Spinal cord (tissue), 10 donors: Measurements from ENCODE around the gene CPEB2. TPM values are rescaled to one million over a fixed set of nuclear protein-coding genes. Genes with fewer than 3 reads are reported as not detected.
A peak's percentile ranks its signal among the peaks of the same experiment; 100 is the strongest.

Experiments used
- DNase-seq, 6 donors: peaks; one replicate each; pipeline versions ENCODE4 v3.0.0 to v3.0.0-alpha.2; 2013 to 2015; ENCODE audit warnings: low spot score in 6 of 6, low read depth in 4 of 6
- H3K27ac ChIP-seq: one replicate; pipeline ENCODE4 v1.5.1; 2013; ENCODE audit warnings: low read depth, low read length, control low read depth
- H3K27me3 ChIP-seq: one replicate; pipeline ENCODE4 v1.6.1; 2013; ENCODE audit warnings: low read length; ENCODE audit not compliant: control insufficient read depth, insufficient read depth
- H3K36me3 ChIP-seq: one replicate; pipeline ENCODE4 v1.6.1; 2013; ENCODE audit warnings: low read length; ENCODE audit not compliant: control insufficient read depth, insufficient read depth
- H3K4me1 ChIP-seq: one replicate; pipeline ENCODE4 v1.6.1; 2013; ENCODE audit warnings: low read length; ENCODE audit not compliant: control insufficient read depth, insufficient read depth
- H3K4me3 ChIP-seq: one replicate; pipeline ENCODE4 v1.5.1; 2013; ENCODE audit warnings: low read depth, low read length, control low read depth
- H3K9me3 ChIP-seq: one replicate; pipeline ENCODE4 v1.6.1; 2013; ENCODE audit warnings: low read length; ENCODE audit not compliant: control insufficient read depth, insufficient read depth
- WGBS: methylation state at CpG from one replicate; pipeline ENCODE4 v1.1.5; 2013; ENCODE audit warnings: missing lambda C conversion rate; ENCODE audit not compliant: insufficient coverage; 5-methylcytosine and 5-hydroxymethylcytosine counted together
- polyA plus RNA-seq, 2 donors: library from polyadenylated mRNA; unstranded; fragments of 120-200 nt; gene quantifications; one replicate each; pipeline ENCODE4 v1.2.1, GENCODE V29; 2013; ENCODE audit not compliant: insufficient read length in 2 of 2
- total RNA-seq, 2 donors: library from RNA; depleted of rRNA in 1 of 2; stranded (reverse); fragments of 120-200 nt in 1 of 2; fragments of >200 nt in 1 of 2; gene quantifications; one replicate each; pipeline versions ENCODE4 v1.2.3 to v1.2.4, GENCODE V29; 2013 to 2014
- donor health status: healthy.

Gene CPEB2
- total and polyA plus RNA-seq, 4 donors: 42.0 to 64.2 (median 51.2) TPM

GRCh38 chr4:15006416-15007024 lies 4.2 kb downstream of the CPEB2 start:
- H3K27me3 ChIP-seq: no peaks in the 10 kb centered on the region
- H3K4me3 ChIP-seq: peak overlapping the region; percentile 6
- H3K36me3 ChIP-seq: no peaks in the 10 kb centered on the region
- H3K9me3 ChIP-seq: no peaks in the 10 kb centered on the region
- peak in 2 of 6 donors; percentile 31 to 80 for DNase-seq
- peaks cover 3% of the 10 kb centered on the region for H3K4me1 ChIP-seq
- WGBS: no CpG with 5 or more reads among the region's 2 CpGs
- H3K27ac ChIP-seq: no peak overlapping the region

- peak in 1 of 6 donors; percentile 31 for DNase-seq
- no peaks in the 10 kb centered on the region for H3K27me3 ChIP-seq
- H3K4me3 ChIP-seq: peak overlapping the region; percentile 6
- H3K36me3 ChIP-seq: no peaks in the 10 kb centered on the region
- no peak overlapping the region for H3K27ac ChIP-seq
- 81% methylated on average over 3 of the region's 6 CpGs for WGBS
- no peaks in the 10 kb centered on the region for H3K9me3 ChIP-seq
- peaks cover 3% of the 10 kb centered on the region for H3K4me1 ChIP-seq
Observed at GRCh38 chr4:15007201-15007600, 4.9 kb downstream of the CPEB2 start.

- Histone ChIP-seq H3K36me3 (no peaks in the 10 kb centered on the region), H3K4me3 (no peak overlapping the region), H3K9me3 (no peaks in the 10 kb centered on the region), H3K27me3 (no peaks in the 10 kb centered on the region), H3K4me1 (peaks cover 3% of the 10 kb centered on the region), H3K27ac (no peak overlapping the region)
- DNase-seq: no peak
Observed at GRCh38 chr4:15010038-15010585, 7.8 kb downstream of the CPEB2 start.

GRCh38 chr4:15011166-15011565 lies 8.9 kb downstream of the CPEB2 start:
- no peaks in the 10 kb centered on the region for H3K36me3 ChIP-seq
- no peak for DNase-seq
- H3K4me1 ChIP-seq: peaks cover 3% of the 10 kb centered on the region
- H3K27ac ChIP-seq: no peak overlapping the region
- no peaks in the 10 kb centered on the region for H3K9me3 ChIP-seq
- no peaks in the 10 kb centered on the region for H3K27me3 ChIP-seq
- no peak overlapping the region for H3K4me3 ChIP-seq
- no CpG with 5 or more reads among the region's 9 CpGs for WGBS

- H3K9me3 ChIP-seq: no peaks in the 10 kb centered on the region
- no peaks in the 10 kb centered on the region for H3K36me3 ChIP-seq
- no peaks in the 10 kb centered on the region for H3K27me3 ChIP-seq
- no CpG with 5 or more reads among the region's 3 CpGs for WGBS
- H3K4me1 ChIP-seq: peaks cover 3% of the 10 kb centered on the region
- no peak for DNase-seq
- H3K4me3 ChIP-seq: no peak overlapping the region
- H3K27ac ChIP-seq: no peak overlapping the region
Observed at GRCh38 chr4:15012017-15012788, 9.9 kb downstream of the CPEB2 start.

- no peak for DNase-seq
- no peak overlapping the region for H3K4me3 ChIP-seq
- no peaks in the 10 kb centered on the region for H3K27me3 ChIP-seq
- no peaks in the 10 kb centered on the region for H3K36me3 ChIP-seq
- peaks cover 3% of the 10 kb centered on the region for H3K4me1 ChIP-seq
- no peaks in the 10 kb centered on the region for H3K9me3 ChIP-seq
- H3K27ac ChIP-seq: no peak overlapping the region
Observed at GRCh38 chr4:15013585-15013984, 11.3 kb downstream of the CPEB2 start.

GRCh38 chr4:15015170-15015569 lies 12.9 kb downstream of the CPEB2 start:
- DNase-seq: no peak
- Histone ChIP-seq H3K4me1 (peaks cover 3% of the 10 kb centered on the region), H3K27me3 (no peaks in the 10 kb centered on the region), H3K36me3 (no peaks in the 10 kb centered on the region), H3K4me3 (no peak overlapping the region), H3K27ac (no peak overlapping the region), H3K9me3 (no peaks in the 10 kb centered on the region)
- no CpG with 5 or more reads among the region's 1 CpG for WGBS

GRCh38 chr4:15018361-15018760 lies 16.1 kb downstream of the CPEB2 start:
- H3K9me3 ChIP-seq: no peaks in the 10 kb centered on the region
- no peaks in the 10 kb centered on the region for H3K36me3 ChIP-seq
- H3K27ac ChIP-seq: no peak overlapping the region
- H3K4me1 ChIP-seq: no peaks in the 10 kb centered on the region
- no peak for DNase-seq
- no peaks in the 10 kb centered on the region for H3K27me3 ChIP-seq
- no peak overlapping the region for H3K4me3 ChIP-seq

GRCh38 chr4:15020502-15021286 lies 18.4 kb downstream of the CPEB2 start:
- Histone ChIP-seq H3K4me3 (no peak overlapping the region), H3K27me3 (no peaks in the 10 kb centered on the region), H3K36me3 (no peaks in the 10 kb centered on the region), H3K27ac (peak overlapping the region; percentile 21), H3K4me1 (no peaks in the 10 kb centered on the region), H3K9me3 (no peaks in the 10 kb centered on the region)
- no CpG with 5 or more reads among the region's 7 CpGs for WGBS
- peak in 1 of 6 donors; percentile 38 for DNase-seq
